ENCODE measurements around the gene RAE1.

DNA sequence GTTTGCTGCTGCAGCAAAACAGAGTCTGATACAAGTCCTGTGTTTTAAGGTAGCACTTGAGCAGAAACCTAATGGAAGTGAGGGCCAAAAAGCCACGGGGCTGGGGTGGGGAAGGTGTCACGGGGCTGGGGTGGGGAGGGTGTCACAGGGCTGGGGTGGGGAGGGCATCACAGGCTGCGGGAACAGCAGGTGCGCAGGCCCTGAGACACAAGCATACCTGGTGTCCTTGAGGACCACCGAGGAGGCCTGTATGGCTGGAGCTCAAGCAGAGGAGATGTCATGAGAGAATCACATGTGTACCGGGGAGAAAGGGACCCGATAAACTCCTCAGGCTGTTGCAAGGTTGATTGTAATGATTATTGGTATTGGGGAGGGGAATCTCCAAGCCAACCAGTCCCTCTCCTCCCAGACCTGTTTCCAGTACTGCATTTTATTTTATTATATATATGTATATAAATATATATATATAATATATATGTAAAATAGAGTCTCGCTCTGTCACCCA lies 35.0 kb upstream of the RAE1 start:
- no peak for TF ChIP-seq POLR2A (IDR thresholded peaks at IDR 0.05)
- TF ChIP-seq, protein P1, sequence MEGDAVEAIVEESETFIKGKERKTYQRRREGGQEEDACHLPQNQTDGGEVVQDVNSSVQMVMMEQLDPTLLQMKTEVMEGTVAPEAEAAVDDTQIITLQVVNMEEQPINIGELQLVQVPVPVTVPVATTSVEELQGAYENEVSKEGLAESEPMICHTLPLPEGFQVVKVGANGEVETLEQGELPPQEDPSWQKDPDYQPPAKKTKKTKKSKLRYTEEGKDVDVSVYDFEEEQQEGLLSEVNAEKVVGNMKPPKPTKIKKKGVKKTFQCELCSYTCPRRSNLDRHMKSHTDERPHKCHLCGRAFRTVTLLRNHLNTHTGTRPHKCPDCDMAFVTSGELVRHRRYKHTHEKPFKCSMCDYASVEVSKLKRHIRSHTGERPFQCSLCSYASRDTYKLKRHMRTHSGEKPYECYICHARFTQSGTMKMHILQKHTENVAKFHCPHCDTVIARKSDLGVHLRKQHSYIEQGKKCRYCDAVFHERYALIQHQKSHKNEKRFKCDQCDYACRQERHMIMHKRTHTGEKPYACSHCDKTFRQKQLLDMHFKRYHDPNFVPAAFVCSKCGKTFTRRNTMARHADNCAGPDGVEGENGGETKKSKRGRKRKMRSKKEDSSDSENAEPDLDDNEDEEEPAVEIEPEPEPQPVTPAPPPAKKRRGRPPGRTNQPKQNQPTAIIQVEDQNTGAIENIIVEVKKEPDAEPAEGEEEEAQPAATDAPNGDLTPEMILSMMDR (IDR thresholded peaks at IDR 0.05 in 4 of 5, conservative IDR thresholded peaks at IDR 0.05 in 1 of 5), result no peak
